GM12878 (cell line): ENCODE results near the gene CLASP1. TPM values are rescaled to one million over a fixed set of nuclear protein-coding genes. Genes with fewer than 3 reads are reported as not detected.

Experiments used
- ATAC-seq: fragments of 200-7000 bp; cut with Tn5 transposase; 3 replicates; pipeline ENCODE4 v1.9.1; 2020; ENCODE audit warnings: mild to moderate bottlenecking, moderate library complexity
- BruUV-seq: library from RNA; stranded (reverse); fragments of 400-500 nt; replicated peaks from 2 replicates; lab custom pipeline; 2021; lab: Mats Ljungman, UMichigan
- CTCF ChIA-PET: fragments of 300-600 bp; sonication (Branson Sonifier 250); formaldehyde crosslinking; extraction: SDS; loops from one replicate; lab custom pipeline; 2021; ENCODE audit warnings: inconsistent platforms; lab: Yijun Ruan, JAX
- POLR2A ChIA-PET: fragments of 350-600 bp; formaldehyde crosslinking; extraction: SDS; loops from one replicate; lab custom pipeline; 2021; ENCODE audit warnings: inconsistent platforms; lab: Charles Lee
- RAD21 ChIA-PET: fragments of 300-600 bp; sonication (Branson Sonifier 250); formaldehyde crosslinking; loops from one replicate; lab custom pipeline; 2023; ENCODE audit warnings: antibody characterized with exemption; ENCODE audit not compliant: unreplicated experiment; lab: Charles Lee
- SMC1A ChIA-PET: fragments of 300-600 bp; sonication (Branson Sonifier 250); formaldehyde crosslinking; loops from one replicate; lab custom pipeline; 2023; ENCODE audit not compliant: unreplicated experiment, uncharacterized antibody; lab: Charles Lee
- DNase-seq: peaks from one replicate; pipeline ENCODE4 v3.0.0-alpha.2; 2011; ENCODE audit warnings: low read depth, low spot score
- FAIRE-seq: peaks from 3 replicates; lab custom pipeline; 2011; peaks lifted over from hg19 to GRCh38; lab: Jason Lieb, UNC
- H2AFZ ChIP-seq: 2 replicates; pipeline ENCODE4 v1.6.0; 2011; ENCODE audit warnings: low read depth, low read length, control low read depth; ENCODE audit not compliant: control insufficient read depth
- H3K27ac ChIP-seq: 2 replicates; pipeline ENCODE4 v1.5.1; 2011; ENCODE audit warnings: control low read depth; ENCODE audit not compliant: control insufficient read depth, insufficient read depth
- H3K27me3 ChIP-seq, 2 experiments: replicated peaks in 1 of 2; 2 replicates each; pipeline versions ENCODE4 v1.6.0 to v1.6.1; 2011; ENCODE audit warnings: low read length in 1 of 2; ENCODE audit not compliant: control insufficient read depth in 2 of 2, insufficient read depth in 2 of 2
- H3K36me3 ChIP-seq, 2 experiments: 2 replicates each; pipeline ENCODE4 v1.5.1; 2011; ENCODE audit warnings: low read length in 1 of 2; ENCODE audit not compliant: control insufficient read depth in 2 of 2, insufficient read depth in 2 of 2
- H3K4me1 ChIP-seq: 2 replicates; pipeline ENCODE4 v1.6.1; 2011; ENCODE audit warnings: mild to moderate bottlenecking, low read length, moderate library complexity, mixed read lengths; ENCODE audit not compliant: control insufficient read depth, insufficient read depth
- H3K4me2 ChIP-seq: 2 replicates; pipeline ENCODE4 v1.6.0; 2011; ENCODE audit warnings: control low read depth; ENCODE audit not compliant: control insufficient read depth, insufficient read depth
- H3K4me3 ChIP-seq: fragments of 200-600 bp; sonication (generic); 2 replicates; pipeline ENCODE4 v1.5.1; 2016
- H3K79me2 ChIP-seq: 2 replicates; pipeline ENCODE4 v1.6.0; 2011; ENCODE audit warnings: low read length; ENCODE audit not compliant: control insufficient read depth, insufficient read depth
- H3K9ac ChIP-seq: 2 replicates; pipeline ENCODE4 v1.8.0; 2011; ENCODE audit warnings: low read length, control low read depth, mixed read lengths; ENCODE audit not compliant: control insufficient read depth, insufficient read depth
- H3K9me3 ChIP-seq: replicated peaks from 3 replicates; pipeline ENCODE4 v1.5.1; 2011; ENCODE audit warnings: mild to moderate bottlenecking, low read length; ENCODE audit not compliant: control insufficient read depth, insufficient read depth
- H4K20me1 ChIP-seq: 2 replicates; pipeline ENCODE4 v1.6.0; 2011; ENCODE audit not compliant: control insufficient read depth, insufficient read depth
- BCL3 ChIP-seq: IDR thresholded peaks from 2 replicates; pipeline ENCODE4 v1.6.1; 2011; ENCODE audit warnings: borderline replicate concordance, low read depth, mild to moderate bottlenecking, moderate library complexity, low read length; ENCODE audit not compliant: insufficient read depth, poor library complexity, severe bottlenecking
- POLR2AphosphoS5 ChIP-seq: IDR thresholded peaks from 2 replicates; pipeline ENCODE4 v1.6.1; 2011; ENCODE audit warnings: mild to moderate bottlenecking, low read length, inconsistent platforms
- TAF1 ChIP-seq: IDR thresholded peaks from 2 replicates; pipeline ENCODE4 v1.6.1; 2011; ENCODE audit warnings: mild to moderate bottlenecking, low read depth, low read length, borderline replicate concordance
- TARDBP ChIP-seq: IDR thresholded peaks from 2 replicates; pipeline ENCODE4 v1.6.1; 2016; ENCODE audit warnings: borderline replicate concordance
- TCF12 ChIP-seq: IDR thresholded peaks from 2 replicates; pipeline ENCODE4 v1.6.1; 2011; ENCODE audit warnings: low read depth, mild to moderate bottlenecking, low read length
- YBX1 ChIP-seq: fragments of 450-650 bp; IDR thresholded peaks from 2 replicates; pipeline ENCODE4 v1.6.1; 2016; ENCODE audit warnings: antibody characterized with exemption
- WGBS: methylation state at CpG from one replicate; pipeline ENCODE4 v1.1.6; 2016; ENCODE audit warnings: low lambda C conversion rate; ENCODE audit not compliant: insufficient replicate concordance, insufficient coverage; ENCODE audit errors: missing lambda C conversion rate; 5-methylcytosine and 5-hydroxymethylcytosine counted together
- in situ Hi-C: fragments of 300-500 bp; cut with MboI; formaldehyde crosslinking; loops from 9 replicates; pipeline ENCODE4 v1.14.3; 2018; ENCODE audit warnings: mixed read lengths
- intact Hi-C: fragments of 100-400 bp; cut with micrococcal nuclease; formaldehyde crosslinking; loops from one replicate; pipeline ENCODE4 v1.14.2; 2022; ENCODE audit not compliant: unreplicated experiment
- polyA plus RNA-seq, 11 experiments: library from polyadenylated mRNA; depleted of rRNA in 4 of 11; unstranded in 6 of 11; stranded (reverse) in 5 of 11; fragments of >200 nt; fragmentation: Nextera tagmentation in 4 of 11; fragmentation: Illumina TruSeq in 1 of 11; extraction: Ambion mirVana in 4 of 11; extraction: Trizol in 1 of 11; gene quantifications; 1 replicate in 1 of 11; 2 replicates in 10 of 11; pipeline versions ENCODE4 v1.2.1 to v1.2.3, GENCODE V29; 2011 to 2016; ENCODE audit warnings: inconsistent platforms in 2 of 11, missing spikeins in 2 of 11, low read depth in 1 of 11
- total RNA-seq, 4 experiments: library from RNA; depleted of rRNA in 3 of 4; stranded (reverse); fragments of >200 nt in 3 of 4; fragmentation: Illumina TruSeq in 1 of 4; extraction: Trizol in 1 of 4; gene quantifications; 2 replicates each; pipeline versions ENCODE4 v1.2.1 to v1.2.3, GENCODE V29; 2013 to 2021

Gene CLASP1
- total and polyA plus RNA-seq, 10 of the 15 experiments (the other 5 are each of a cell fraction or from before 2014, with no cell fraction given), result 1.4 to 62.4 (median 32.9) TPM

GRCh38 chr2:121519153-121519552, 130.1 kb downstream of the CLASP1 start:
- FAIRE-seq (no peak), DNase-seq (no peak), ATAC-seq (no peak)
- Histone ChIP-seq H3K36me3 (peaks cover 10 to 22% of the 10 kb centered on the region in 2 experiments), H3K9me3 (no peaks in the 10 kb centered on the region), H3K79me2 (no peaks in the 10 kb centered on the region), H4K20me1 (no peaks in the 10 kb centered on the region), H3K4me1 (no peaks in the 10 kb centered on the region), H2AFZ (no peak overlapping the region), H3K4me3 (no peak overlapping the region), H3K27me3 (no peaks in the 10 kb centered on the region), H3K4me2 (no peak overlapping the region), H3K27ac (no peak overlapping the region), H3K9ac (no peak overlapping the region)
- no peak for TF ChIP-seq TAF1
- TF ChIP-seq YBX1, result no peak
- no peak for TF ChIP-seq TARDBP
- no peak for TF ChIP-seq POLR2AphosphoS5
- no peak for TF ChIP-seq TCF12
- TF ChIP-seq BCL3, result no peak
- intact Hi-C loops, result no loop called here
- 87% methylated on average over 1 of the region's 1 CpG for WGBS
- POLR2A ChIA-PET, result no interaction called here
- RAD21 ChIA-PET, result no interaction called here
- CTCF ChIA-PET, result no interaction called here
- SMC1A ChIA-PET, result interaction anchor here (0.7 to 1.6 kb wide), 3 partner anchors 9 to 28 kb away, joined by 3 to 4 read pairs (median 3); no protein-coding TSS in a partner anchor
- in situ Hi-C loops, result no loop called here
- no TSS peak for BruUV-seq
